Measurements from ENCODE around the gene RRP15.

Gene RRP15

DNA sequence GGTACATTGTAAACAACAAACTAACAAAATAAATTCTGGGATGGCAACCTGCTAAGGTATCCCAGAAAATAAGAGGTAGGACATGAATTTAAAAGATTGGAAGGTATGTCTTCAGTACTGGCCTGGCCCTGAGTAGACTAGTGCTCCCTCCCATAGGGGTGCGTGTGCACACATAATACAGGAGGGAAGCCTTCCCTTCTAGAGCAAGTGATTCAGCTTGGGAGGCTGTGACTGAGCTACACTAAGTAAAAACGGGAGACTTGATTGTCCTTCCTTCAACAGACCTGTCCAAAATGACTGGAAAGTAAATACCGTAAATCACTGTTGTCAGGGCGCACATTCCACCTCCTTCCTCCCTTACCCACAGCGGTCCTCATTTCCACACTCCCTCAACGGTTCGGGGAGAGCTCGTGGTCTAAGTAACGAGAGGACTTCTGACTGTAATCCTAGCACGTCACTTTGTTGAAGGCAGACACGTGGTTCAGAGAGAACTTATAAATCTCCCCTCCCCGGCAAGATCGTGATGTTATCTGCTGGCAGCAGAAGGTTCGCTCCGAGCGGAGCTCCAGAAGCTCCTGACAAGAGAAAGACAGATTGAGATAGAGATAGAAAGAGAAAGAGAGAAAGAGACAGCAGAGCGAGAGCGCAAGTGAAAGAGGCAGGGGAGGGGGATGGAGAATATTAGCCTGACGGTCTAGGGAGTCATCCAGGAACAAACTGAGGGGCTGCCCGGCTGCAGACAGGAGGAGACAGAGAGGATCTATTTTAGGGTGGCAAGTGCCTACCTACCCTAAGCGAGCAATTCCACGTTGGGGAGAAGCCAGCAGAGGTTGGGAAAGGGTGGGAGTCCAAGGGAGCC is 60.0 kb downstream of the RRP15 start, which contains the start of gene TGFB2:
Gene TGFB2 (plus strand): TSS at position 523 of the 859 bp plus-strand sequence. CDS start 1,366 bp downstream, outside the sequence.
- peak; percentile 84 for DNase-seq

DNA sequence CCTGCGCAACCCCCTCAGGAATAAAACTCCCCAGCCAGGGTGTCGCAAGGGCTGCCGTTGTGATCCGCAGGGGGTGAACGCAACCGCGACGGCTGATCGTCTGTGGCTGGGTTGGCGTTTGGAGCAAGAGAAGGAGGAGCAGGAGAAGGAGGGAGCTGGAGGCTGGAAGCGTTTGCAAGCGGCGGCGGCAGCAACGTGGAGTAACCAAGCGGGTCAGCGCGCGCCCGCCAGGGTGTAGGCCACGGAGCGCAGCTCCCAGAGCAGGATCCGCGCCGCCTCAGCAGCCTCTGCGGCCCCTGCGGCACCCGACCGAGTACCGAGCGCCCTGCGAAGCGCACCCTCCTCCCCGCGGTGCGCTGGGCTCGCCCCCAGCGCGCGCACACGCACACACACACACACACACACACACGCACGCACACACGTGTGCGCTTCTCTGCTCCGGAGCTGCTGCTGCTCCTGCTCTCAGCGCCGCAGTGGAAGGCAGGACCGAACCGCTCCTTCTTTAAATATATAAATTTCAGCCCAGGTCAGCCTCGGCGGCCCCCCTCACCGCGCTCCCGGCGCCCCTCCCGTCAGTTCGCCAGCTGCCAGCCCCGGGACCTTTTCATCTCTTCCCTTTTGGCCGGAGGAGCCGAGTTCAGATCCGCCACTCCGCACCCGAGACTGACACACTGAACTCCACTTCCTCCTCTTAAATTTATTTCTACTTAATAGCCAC is 60.7 kb downstream of the RRP15 start:
- DNase-seq, result peak; percentile 79

DNA sequence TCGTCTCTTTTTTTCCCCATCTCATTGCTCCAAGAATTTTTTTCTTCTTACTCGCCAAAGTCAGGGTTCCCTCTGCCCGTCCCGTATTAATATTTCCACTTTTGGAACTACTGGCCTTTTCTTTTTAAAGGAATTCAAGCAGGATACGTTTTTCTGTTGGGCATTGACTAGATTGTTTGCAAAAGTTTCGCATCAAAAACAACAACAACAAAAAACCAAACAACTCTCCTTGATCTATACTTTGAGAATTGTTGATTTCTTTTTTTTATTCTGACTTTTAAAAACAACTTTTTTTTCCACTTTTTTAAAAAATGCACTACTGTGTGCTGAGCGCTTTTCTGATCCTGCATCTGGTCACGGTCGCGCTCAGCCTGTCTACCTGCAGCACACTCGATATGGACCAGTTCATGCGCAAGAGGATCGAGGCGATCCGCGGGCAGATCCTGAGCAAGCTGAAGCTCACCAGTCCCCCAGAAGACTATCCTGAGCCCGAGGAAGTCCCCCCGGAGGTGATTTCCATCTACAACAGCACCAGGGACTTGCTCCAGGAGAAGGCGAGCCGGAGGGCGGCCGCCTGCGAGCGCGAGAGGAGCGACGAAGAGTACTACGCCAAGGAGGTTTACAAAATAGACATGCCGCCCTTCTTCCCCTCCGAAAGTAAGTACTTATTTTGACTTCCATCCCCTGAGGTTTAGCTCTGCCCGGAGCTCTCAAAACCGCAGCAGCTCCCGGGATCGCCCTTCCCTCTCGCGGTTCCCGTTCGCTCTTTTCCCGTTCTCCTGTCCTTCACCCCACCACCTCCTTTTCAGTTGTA is 61.5 kb downstream of the RRP15 start:
- peak; percentile 61 for DNase-seq

DNA sequence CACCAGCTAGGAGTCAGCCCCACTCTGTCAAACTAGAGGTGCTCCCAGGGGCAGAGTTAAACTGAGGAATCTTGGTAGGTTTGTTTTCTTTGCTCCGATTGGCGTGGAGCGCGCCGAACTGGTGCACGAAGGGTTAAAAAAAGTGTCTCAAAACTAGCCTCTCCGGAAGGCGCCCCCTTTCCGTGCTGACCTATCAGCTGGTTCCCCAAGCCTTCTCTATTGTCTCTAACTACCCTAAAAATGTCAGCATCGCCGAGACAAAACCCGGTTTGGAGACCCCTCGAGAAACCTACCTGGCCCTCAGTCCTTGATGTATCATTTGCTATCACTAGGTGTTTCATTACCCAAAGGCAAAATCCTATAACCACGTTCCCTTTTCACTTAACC is 62.2 kb downstream of the RRP15 start:
- DNase-seq, result peak; percentile 84

DNA sequence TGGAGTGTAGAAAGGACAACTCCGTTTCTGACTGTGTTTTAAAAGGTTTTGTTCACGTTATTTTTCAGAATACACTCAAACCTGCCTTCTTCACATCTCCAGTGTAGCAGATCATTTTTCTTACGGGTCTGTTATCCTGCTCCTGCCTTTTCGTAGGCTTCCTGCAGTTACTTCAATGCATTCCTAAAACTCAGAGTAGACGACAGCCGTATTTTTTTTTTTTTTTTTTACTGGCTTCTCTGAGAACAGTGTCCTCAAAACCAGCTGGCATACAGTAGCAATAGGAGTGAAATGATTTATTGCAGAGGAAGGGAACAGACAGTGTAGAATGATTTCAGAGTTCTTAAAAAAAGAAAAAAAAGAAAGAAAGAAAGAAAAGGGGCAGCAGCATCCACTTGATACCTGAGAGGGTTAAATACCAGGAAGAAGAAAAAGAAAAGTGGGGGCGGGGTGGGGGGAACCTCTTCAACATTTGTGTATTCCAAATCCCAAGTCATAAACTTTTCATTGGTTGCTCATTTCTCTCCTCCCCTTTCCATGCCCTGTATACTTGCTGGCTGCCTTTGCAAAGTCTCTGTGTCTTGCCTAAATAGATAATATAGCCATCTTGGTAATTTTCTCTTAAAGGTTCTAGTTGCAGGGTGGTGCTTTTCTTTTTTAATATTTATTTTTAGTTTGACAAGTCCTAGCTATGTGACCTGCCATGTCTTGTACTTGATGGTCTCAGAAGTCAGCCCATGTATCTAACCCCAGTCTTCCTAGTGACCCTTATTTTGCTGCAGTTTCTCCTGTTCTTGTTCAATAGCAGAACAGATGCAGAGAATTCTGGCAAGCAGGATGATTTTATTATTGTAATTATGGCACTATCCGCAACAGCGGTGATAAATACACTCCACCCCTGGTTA is 62.9 kb downstream of the RRP15 start:
- peak; percentile 88 for DNase-seq

DNA sequence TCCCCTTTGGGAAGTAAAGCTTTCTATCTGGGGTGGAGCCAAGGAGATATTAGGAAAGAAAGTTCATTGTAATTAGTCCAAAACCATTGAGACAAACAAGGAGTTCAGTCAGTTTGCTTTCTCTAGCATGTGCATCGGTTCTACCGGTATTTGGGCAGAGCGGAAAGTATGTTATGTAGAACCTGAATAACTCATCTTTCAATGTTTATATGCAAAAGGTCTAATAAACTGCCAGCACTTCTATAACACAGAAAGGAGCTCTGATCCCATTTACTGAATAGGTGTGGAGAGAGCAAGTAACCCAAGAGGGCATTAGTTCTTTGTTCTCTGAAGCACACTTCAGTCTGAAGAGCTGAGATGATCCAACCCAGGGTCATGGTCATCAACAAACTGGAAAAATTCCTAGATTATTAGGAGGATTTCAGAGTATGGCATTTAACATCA is 63.6 kb downstream of the RRP15 start:
- no peak for DNase-seq

DNA sequence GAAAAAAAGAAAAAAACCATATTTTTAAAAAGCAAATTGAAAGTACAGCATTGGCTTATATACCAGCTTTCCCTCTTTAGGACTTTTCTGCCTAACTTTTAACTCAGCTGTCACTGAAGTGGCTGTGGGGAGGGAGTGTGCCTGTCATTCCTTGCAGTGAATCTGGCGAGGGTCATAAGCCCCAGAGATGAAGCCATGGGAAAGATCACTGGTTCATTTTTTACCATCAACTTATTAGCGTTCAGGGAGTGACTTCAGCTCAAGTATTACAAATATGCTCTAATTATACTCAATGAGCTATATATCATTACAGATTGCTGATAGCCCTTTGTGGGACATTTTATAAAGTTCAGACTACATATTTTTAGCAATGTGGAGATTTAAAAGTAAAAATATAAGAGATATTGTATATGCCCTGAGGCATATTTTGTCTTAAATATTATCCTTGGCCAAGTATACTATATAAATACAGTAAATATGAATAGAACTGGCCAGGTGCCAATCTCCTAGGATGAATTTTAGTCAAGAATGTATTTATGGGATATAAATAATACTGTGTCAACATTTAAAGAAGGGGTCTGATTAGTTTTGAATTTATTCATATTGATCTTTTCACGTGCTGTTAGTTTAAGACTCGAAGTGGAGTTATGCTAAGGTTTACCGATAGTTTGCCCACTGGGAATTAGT is 64.4 kb downstream of the RRP15 start:
- no peak for DNase-seq

DNA sequence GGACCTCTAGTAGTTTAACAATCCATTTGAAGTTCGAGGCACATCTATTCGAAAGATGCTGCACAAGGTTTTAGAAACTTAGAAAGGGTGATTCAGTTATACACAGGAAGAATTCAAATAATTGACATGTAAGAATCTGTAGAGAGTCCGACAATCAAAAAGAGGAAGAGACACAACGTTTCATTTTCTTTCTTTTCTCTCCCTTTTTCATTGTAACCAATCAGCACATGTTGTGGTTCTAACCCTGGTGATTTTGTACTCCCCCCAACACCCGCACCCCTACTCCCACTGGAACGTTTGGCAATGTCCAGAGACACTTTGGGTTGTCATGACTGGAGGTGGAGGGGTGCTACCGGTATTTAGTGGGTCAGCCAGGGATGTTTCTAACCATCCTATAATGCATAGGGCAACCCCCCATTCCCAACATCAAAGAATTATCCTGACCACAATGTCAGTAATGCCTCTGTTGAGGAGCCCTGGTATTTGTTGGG is 65.0 kb downstream of the RRP15 start:
- DNase-seq, result no peak

DNA sequence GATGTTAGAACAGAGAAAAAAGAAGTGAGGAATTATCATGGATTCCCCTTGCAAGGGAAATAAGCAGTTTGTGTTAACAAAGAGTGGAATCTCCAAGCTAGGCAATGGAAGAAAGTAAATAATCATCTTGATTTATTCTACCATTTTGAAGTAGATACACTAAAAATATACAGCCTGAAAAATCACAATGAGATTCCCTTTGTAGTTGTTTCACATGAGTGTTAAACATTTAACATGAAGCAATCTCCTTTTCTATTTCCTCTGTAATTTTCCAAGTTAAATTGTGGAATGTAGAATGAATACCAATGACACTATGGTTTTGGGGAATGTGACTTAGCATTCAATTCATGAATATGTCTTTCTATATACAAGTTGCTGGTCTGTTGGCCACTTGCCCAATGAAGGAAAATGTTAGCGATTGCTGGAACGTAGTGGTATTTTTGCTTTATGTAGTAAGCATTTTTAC is 65.7 kb downstream of the RRP15 start:
- no peak for DNase-seq

DNA sequence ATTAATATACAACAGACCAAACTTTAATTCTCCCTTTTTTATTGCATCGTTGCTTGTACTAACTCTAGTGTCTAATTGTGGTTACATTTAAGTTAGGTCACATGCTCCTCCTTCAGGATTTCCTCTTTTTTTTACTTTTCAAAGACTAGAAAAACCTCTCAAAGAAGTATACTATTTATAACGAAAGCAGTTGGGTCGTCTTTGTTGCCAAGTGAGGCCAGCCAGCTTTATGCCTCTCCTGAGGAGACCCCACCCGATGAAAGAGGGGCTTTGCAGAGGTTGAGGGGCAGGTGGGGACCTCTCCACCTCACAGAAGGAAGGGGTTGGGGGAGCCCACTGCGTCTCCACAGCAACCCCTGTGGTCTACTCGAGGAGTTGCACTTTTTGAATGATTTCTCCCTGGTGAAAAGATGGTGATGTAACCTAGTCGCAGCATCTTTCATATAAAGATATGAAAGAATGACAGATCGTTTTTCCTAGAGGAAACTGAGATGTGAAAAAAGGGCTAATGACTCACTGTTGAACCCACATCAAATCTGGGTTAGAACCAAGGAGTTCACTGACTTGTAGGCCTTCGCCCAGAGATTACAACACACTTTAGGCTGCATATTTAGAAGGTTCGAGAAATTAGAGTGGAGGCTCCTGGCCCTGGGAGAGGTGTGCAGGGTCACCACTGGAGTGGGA is 66.4 kb downstream of the RRP15 start:
- peak; percentile 52 for DNase-seq

DNA sequence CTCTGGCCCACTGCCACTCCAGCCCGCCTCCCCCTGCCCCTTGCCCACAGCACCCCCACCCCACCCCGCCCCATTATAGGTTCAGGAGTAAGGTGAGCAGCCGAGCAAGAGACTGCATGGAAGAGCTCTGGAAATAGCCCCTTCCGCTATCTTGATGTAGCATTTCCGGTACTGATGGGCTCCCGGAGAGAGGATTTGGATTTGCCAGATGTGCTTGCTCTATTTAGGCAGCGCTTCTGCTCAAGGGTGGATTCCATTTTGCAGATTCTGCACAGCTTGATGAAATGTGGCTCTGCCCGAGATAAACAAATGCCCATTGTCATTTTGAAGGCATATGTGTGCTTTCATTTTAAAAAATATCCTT is 67.0 kb downstream of the RRP15 start:
- DNase-seq, result no peak

DNA sequence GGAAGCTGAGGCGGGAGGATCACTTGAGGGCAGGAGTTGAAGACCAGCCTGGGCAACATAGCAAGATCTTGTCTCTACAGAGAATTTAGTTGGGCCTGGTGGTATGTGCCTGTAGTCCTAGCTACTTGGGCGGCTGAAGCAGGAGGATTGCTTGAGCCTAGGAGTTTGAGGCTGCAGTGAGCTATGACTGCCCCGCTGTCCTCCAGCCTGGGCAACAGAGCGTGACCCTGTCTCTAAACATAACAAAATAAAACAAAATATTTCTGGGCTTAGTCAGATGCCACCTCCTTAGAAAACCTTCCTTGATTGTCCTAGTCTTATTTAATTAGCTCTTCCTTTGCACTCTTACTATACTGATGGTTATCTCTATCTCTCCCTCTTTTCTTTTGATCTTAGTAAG is 68.6 kb downstream of the RRP15 start:
- DNase-seq, result no peak

DNA sequence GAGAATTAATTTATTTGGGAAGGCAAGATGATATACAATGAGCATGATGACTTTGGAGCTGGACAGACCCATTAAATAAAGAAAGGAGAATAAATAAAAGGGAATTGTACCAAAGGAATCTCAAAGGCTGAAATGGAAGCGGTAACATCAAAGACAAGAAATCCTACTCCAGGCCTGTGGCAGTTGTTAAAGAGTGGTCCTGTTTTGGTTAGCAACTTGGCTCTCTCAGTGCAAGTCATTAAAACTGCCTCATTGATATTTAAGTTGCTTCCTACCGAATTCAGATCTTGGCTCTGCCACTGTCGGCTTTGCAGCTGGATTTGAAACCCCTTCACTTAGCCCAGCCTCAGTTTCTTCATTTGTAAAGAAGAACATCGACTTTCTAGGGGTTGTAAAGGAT is 70.2 kb downstream of the RRP15 start:
- DNase-seq, result no peak

DNA sequence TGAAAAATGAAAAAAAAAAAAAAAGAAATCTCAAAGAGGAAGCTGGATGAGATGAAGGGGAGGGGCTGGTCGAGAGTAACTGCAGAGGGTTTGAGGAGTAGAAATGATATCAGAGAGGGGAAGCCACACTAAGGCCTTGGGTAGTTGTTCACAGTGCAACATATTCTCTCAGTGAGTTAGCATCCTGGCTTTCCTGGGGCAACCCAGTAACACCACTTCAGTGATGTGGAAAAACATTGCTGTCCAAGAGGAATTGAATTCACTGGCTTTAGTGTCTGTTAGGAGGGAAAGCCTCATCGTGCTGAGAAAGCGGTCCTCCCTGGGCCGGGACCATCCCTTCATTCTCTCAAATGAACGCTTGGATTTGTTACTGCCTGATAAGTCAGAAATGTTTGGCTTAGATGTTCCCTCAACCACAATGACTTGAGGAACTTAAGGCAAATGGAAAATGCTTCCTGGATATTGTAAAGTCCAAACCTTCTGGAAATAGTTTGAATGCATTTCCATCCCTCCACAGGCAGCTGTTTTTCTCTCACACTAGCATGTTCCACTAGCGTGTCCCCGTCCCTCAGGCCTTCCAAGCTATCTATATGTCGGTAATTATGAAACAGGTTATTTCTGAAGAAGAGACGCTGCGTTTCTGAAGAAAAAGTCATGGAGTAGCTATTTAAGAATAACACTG is 72.3 kb downstream of the RRP15 start:
- no peak for DNase-seq

DNA sequence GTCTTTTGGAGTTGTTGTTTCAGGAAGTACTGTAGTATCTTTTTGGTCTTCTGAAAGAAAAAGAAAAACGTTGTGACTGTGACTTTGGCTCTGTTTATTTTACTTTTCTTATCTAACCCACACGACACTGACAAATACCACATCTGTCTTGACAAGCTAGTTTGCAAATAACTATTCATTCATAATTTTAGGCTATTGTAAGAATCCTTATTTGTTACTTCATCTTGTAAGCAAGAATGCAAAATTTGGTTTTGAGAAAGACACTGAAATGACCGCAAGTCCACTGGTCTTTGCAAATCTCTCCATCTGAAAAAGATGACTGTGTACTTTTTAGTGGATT is 72.8 kb downstream of the RRP15 start:
- no peak for DNase-seq

DNA sequence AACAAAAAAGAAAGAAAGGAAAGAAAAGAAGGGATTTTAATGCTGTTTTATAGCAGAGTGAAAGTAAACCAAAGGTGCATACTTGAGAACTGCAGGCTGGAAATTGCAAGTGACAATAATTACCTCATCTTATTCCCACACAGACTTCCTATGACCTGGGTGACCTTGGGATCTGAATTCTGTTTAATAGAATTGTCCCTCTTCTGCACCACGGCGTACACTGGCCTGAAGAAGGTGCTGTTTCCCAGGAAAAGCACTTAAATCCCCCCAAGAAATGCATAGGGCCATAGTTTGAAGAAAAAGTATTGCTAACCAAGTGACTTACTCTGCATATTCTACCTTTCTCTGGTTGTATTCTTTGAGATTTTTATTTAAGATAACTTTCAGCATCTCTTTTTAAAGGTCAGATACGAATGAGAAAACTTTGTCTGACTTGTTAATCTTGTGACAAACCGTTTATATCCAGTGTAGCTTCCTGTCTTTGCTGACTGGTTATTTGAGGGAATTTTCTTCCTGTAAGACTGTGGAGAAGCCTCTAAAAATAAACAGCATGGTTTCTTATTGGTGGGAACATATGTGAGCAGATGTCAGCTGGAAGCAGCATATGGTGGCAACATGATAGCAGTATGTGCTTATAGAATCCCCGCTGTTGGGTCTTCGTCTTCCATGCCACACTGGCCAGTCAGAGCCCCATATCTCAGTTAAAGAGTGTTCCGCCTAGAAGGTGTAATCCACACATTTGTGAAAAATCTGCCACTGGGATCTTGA is 76.4 kb downstream of the RRP15 start:
- DNase-seq, result no peak

DNA sequence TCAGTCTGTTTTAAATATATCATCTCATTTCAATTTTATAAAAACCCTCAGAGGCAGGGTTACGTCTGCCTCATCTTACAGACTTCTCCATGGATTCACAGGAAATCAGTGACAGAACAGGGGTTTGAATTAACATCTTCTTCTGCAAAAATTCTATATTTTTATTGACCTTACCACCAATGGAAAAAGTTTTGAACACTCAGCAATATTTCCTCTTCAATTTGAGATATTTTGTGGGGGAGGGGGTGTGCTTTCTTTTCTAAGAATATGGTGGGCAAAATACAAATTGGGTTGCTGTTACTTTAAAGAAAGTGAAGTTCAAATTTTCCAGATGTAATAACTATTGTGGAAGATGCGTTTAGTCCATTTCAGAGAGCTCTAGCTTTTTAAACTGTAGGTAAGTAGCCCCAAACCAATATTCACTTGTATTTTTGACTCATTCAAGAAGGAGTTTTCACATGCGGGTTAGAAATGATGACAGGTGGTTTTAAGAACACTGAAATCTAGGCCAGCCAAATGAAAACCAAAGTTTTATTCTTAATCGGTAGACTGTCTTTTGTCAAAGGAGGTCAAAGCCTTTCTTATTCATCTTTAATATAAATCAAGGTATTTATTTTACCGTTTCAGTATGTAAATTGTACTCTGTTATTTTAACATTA is 77.5 kb downstream of the RRP15 start:
- DNase-seq, result no peak

DNA sequence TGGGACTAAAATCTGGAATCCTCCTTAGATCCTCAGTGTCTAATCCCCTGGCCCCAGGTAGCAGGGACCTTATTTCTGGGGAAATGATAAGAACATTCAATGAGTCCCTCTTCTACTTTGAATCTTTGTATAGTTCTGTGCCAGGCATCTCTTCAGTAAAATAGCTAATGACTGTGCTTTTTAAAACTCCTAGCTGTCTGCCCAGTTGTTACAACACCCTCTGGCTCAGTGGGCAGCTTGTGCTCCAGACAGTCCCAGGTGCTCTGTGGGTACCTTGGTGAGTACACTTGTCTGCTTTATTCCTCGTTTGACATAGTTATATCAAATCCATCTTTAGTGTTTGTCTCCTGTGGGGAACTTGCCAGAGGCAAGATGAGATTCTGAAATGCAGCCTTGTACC is 78.0 kb downstream of the RRP15 start:
- DNase-seq, result no peak
